Naive B cell (primary cell): ENCODE results near the gene TMEM213. TPM values are rescaled to one million over a fixed set of nuclear protein-coding genes. Genes with fewer than 3 reads are reported as not detected.
A peak's percentile ranks its signal among the peaks of the same experiment; 100 is the strongest.

Experiments
- ATAC-seq, 2 donors: fragments of 150-1000 bp; cut with Tn5 transposase; 2 replicates each; pipeline ENCODE4 v1.10.0; 2021; ENCODE audit warnings: low read depth in 2 of 2, mild to moderate bottlenecking in 2 of 2, moderate library complexity in 2 of 2
- DNase-seq: peaks from one replicate; pipeline ENCODE4 v3.0.0; 2022
- H3K27ac Mint-ChIP-seq, 6 donors: one replicate each; pipeline ENCODE4 v1.8.0; 2020 to 2022; ENCODE audit warnings: mild to moderate bottlenecking in 6 of 6, mixed read lengths in 6 of 6, moderate library complexity in 5 of 6, inconsistent platforms in 2 of 6
- H3K27me3 Mint-ChIP-seq, 3 donors: one replicate each; pipeline ENCODE4 v1.8.0; 2021 to 2022; ENCODE audit warnings: mixed read lengths in 3 of 3, mild to moderate bottlenecking in 1 of 3
- H3K36me3 Mint-ChIP-seq, 2 donors: one replicate each; pipeline ENCODE4 v1.8.0; 2020 to 2022; ENCODE audit warnings: mixed read lengths in 2 of 2, inconsistent platforms in 1 of 2, mild to moderate bottlenecking in 1 of 2
- H3K4me1 Mint-ChIP-seq, 3 donors: one replicate each; pipeline ENCODE4 v1.8.0; 2020 to 2022; ENCODE audit warnings: mixed read lengths in 3 of 3, inconsistent platforms in 1 of 3, mild to moderate bottlenecking in 1 of 3, moderate library complexity in 1 of 3
- H3K4me3 Mint-ChIP-seq, 8 donors: one replicate each; pipeline ENCODE4 v1.8.0; 2020 to 2022; ENCODE audit warnings: mild to moderate bottlenecking in 8 of 8, mixed read lengths in 8 of 8, moderate library complexity in 8 of 8, inconsistent platforms in 2 of 8
- H3K9me3 Mint-ChIP-seq, 7 donors: one replicate each; pipeline ENCODE4 v1.8.0; 2020 to 2022; ENCODE audit warnings: mixed read lengths in 7 of 7, mild to moderate bottlenecking in 5 of 7, inconsistent platforms in 2 of 7, moderate library complexity in 1 of 7
- polyA plus RNA-seq, 6 donors: library from polyadenylated mRNA; unstranded; fragments of 300-500 nt; fragmentation: Illumina TruSeq; gene quantifications; one replicate each; pipeline ENCODE4 v1.2.3, GENCODE V29; 2021; ENCODE audit warnings: low read depth in 6 of 6

TMEM213 gene
- polyA plus RNA-seq, 6 donors from 2014 or later: not detected

- no peaks in the 10 kb centered on the region for H3K27me3 Mint-ChIP-seq
- no peak overlapping the region for H3K27ac Mint-ChIP-seq
- no peak for ATAC-seq
Measured at GRCh38 chr7:138854115-138854645, 56.4 kb downstream of the TMEM213 start.

GRCh38 chr7:138857728-138858127 lies 59.9 kb downstream of the TMEM213 start:
- Mint-ChIP-seq H3K4me1 (no peaks in the 10 kb centered on the region), H3K36me3 (peaks cover 0 to 4% of the 10 kb centered on the region in 2 donors), H3K4me3 (no peak overlapping the region), H3K9me3 (peaks cover 9 to 33% (median 22%) of the 10 kb centered on the region in 7 donors), H3K27me3 (no peaks in the 10 kb centered on the region), H3K27ac (no peak overlapping the region)
- no peak for DNase-seq
- ATAC-seq: no peak

More at GRCh38 chr7:138854115-138854645, 56.4 kb downstream of the TMEM213 start:
- Mint-ChIP-seq H3K4me3 (no peak overlapping the region), H3K9me3 (peaks cover 11 to 28% (median 24%) of the 10 kb centered on the region in 7 donors), H3K36me3 (peaks cover 0 to 4% of the 10 kb centered on the region in 2 donors), H3K4me1 (no peaks in the 10 kb centered on the region)
- DNase-seq: no peak

GRCh38 chr7:138861051-138861450 lies 63.3 kb downstream of the TMEM213 start:
- Mint-ChIP-seq H3K4me3 (no peak overlapping the region), H3K4me1 (peaks cover 2 to 4% (median 3%) of the 10 kb centered on the region in 3 donors), H3K9me3 (peaks cover 9 to 33% (median 22%) of the 10 kb centered on the region in 7 donors), H3K27me3 (no peaks in the 10 kb centered on the region), H3K27ac (no peak overlapping the region), H3K36me3 (peaks cover 0 to 4% of the 10 kb centered on the region in 2 donors)
- no peak for ATAC-seq
- DNase-seq: no peak

GRCh38 chr7:138863931-138864330 lies 66.1 kb downstream of the TMEM213 start:
- H3K9me3 Mint-ChIP-seq: peaks cover 0 to 8% (median 1%) of the 10 kb centered on the region in 7 donors
- H3K4me3 Mint-ChIP-seq: no peak overlapping the region
- no peak overlapping the region for H3K27ac Mint-ChIP-seq
- no peak for ATAC-seq
- no peaks in the 10 kb centered on the region for H3K27me3 Mint-ChIP-seq
- H3K4me1 Mint-ChIP-seq: peaks cover 2 to 4% (median 3%) of the 10 kb centered on the region in 3 donors
- H3K36me3 Mint-ChIP-seq: no peaks in the 10 kb centered on the region
- no peak for DNase-seq

- ATAC-seq (no peak), DNase-seq (no peak)
- Mint-ChIP-seq H3K27me3 (no peaks in the 10 kb centered on the region), H3K36me3 (no peaks in the 10 kb centered on the region), H3K9me3 (peaks cover 0 to 3% (median 2%) of the 10 kb centered on the region in 7 donors), H3K4me3 (peak overlapping the region in 1 of 8 donors; percentile 1), H3K4me1 (peaks cover 2 to 4% (median 3%) of the 10 kb centered on the region in 3 donors), H3K27ac (no peak overlapping the region)
Measured at GRCh38 chr7:138864667-138865066, 66.9 kb downstream of the TMEM213 start.

GRCh38 chr7:138865843-138866242 lies 68.0 kb downstream of the TMEM213 start:
- Mint-ChIP-seq H3K4me3 (no peak overlapping the region), H3K9me3 (peaks cover 0 to 2% (median 0%) of the 10 kb centered on the region in 7 donors), H3K36me3 (no peaks in the 10 kb centered on the region), H3K27me3 (no peaks in the 10 kb centered on the region), H3K4me1 (peaks cover 2 to 4% (median 3%) of the 10 kb centered on the region in 3 donors), H3K27ac (peak overlapping the region in 1 of 6 donors; percentile 10)
- ATAC-seq (no peak), DNase-seq (no peak)

- Mint-ChIP-seq H3K27me3 (no peaks in the 10 kb centered on the region), H3K4me3 (no peak overlapping the region), H3K36me3 (no peaks in the 10 kb centered on the region), H3K4me1 (peaks cover 2 to 4% (median 3%) of the 10 kb centered on the region in 3 donors), H3K27ac (peak overlapping the region in 1 of 6 donors; percentile 10), H3K9me3 (peaks cover 0 to 2% (median 0%) of the 10 kb centered on the region in 7 donors)
- no peak for DNase-seq
- ATAC-seq: no peak
Measured at GRCh38 chr7:138866353-138866752, 68.6 kb downstream of the TMEM213 start.

GRCh38 chr7:138867744-138868143 lies 70.0 kb downstream of the TMEM213 start:
- H3K36me3 Mint-ChIP-seq: no peaks in the 10 kb centered on the region
- H3K9me3 Mint-ChIP-seq: peaks cover 0 to 2% (median 0%) of the 10 kb centered on the region in 7 donors
- H3K4me1 Mint-ChIP-seq: peaks cover 2 to 4% (median 3%) of the 10 kb centered on the region in 3 donors
- no peak overlapping the region for H3K4me3 Mint-ChIP-seq
- ATAC-seq (no peak), DNase-seq (no peak)
- H3K27me3 Mint-ChIP-seq: no peaks in the 10 kb centered on the region
- no peak overlapping the region for H3K27ac Mint-ChIP-seq

- Mint-ChIP-seq H3K27ac (no peak overlapping the region), H3K36me3 (no peaks in the 10 kb centered on the region), H3K9me3 (peaks cover 0 to 2% (median 0%) of the 10 kb centered on the region in 7 donors), H3K4me1 (peaks cover 2 to 4% (median 3%) of the 10 kb centered on the region in 3 donors), H3K4me3 (no peak overlapping the region), H3K27me3 (no peaks in the 10 kb centered on the region)
- ATAC-seq: no peak
- no peak for DNase-seq
Measured at GRCh38 chr7:138868711-138869110, 70.9 kb downstream of the TMEM213 start.

- Mint-ChIP-seq H3K36me3 (no peaks in the 10 kb centered on the region), H3K9me3 (peaks cover 0 to 2% (median 0%) of the 10 kb centered on the region in 7 donors), H3K27ac (peak overlapping the region in 1 of 6 donors; percentile 62), H3K4me3 (no peak overlapping the region), H3K4me1 (peaks cover 2 to 4% (median 3%) of the 10 kb centered on the region in 3 donors), H3K27me3 (no peaks in the 10 kb centered on the region)
- DNase-seq (no peak), ATAC-seq (no peak)
Measured at GRCh38 chr7:138869353-138869752, 71.6 kb downstream of the TMEM213 start.

- Mint-ChIP-seq H3K27ac (no peak overlapping the region), H3K36me3 (no peaks in the 10 kb centered on the region), H3K9me3 (peaks cover 0 to 2% (median 0%) of the 10 kb centered on the region in 7 donors), H3K27me3 (no peaks in the 10 kb centered on the region), H3K4me1 (no peaks in the 10 kb centered on the region), H3K4me3 (no peak overlapping the region)
- ATAC-seq: no peak
- no peak for DNase-seq
Measured at GRCh38 chr7:138871065-138871813, 73.4 kb downstream of the TMEM213 start.

- Mint-ChIP-seq H3K4me1 (no peaks in the 10 kb centered on the region), H3K9me3 (peaks cover 0 to 2% (median 0%) of the 10 kb centered on the region in 7 donors), H3K4me3 (no peak overlapping the region), H3K27me3 (no peaks in the 10 kb centered on the region), H3K36me3 (no peaks in the 10 kb centered on the region), H3K27ac (no peak overlapping the region)
- no peak for DNase-seq
- ATAC-seq: no peak
Measured at GRCh38 chr7:138871814-138872090, 74.0 kb downstream of the TMEM213 start.

- H3K27ac Mint-ChIP-seq: no peak overlapping the region
- DNase-seq: no peak
- peaks cover 0 to 2% (median 0%) of the 10 kb centered on the region in 7 donors for H3K9me3 Mint-ChIP-seq
- no peak for ATAC-seq
- H3K4me1 Mint-ChIP-seq: no peaks in the 10 kb centered on the region
- H3K27me3 Mint-ChIP-seq: no peaks in the 10 kb centered on the region
- no peak overlapping the region for H3K4me3 Mint-ChIP-seq
- H3K36me3 Mint-ChIP-seq: no peaks in the 10 kb centered on the region
Measured at GRCh38 chr7:138872576-138872975, 74.8 kb downstream of the TMEM213 start.

GRCh38 chr7:138873220-138873892 lies 75.6 kb downstream of the TMEM213 start:
- H3K27ac Mint-ChIP-seq: no peak overlapping the region
- H3K4me1 Mint-ChIP-seq: no peaks in the 10 kb centered on the region
- H3K36me3 Mint-ChIP-seq: no peaks in the 10 kb centered on the region
- peaks cover 0 to 2% (median 0%) of the 10 kb centered on the region in 7 donors for H3K9me3 Mint-ChIP-seq
- no peaks in the 10 kb centered on the region for H3K27me3 Mint-ChIP-seq
- DNase-seq (no peak), ATAC-seq (no peak)
- H3K4me3 Mint-ChIP-seq: no peak overlapping the region
